Activated CD8-positive, alpha-beta memory T cell treated with anti-CD3 and anti-CD28 coated beads, Interleukin-2, amount 10 ng/mL, durations not matched to agents 7 days and 5 days (primary cell): ENCODE measurements around the gene PDLIM7. TPM values are rescaled to one million over a fixed set of nuclear protein-coding genes. Genes with fewer than 3 reads are reported as not detected.

Source experiments
- ATAC-seq: fragments of 150-1000 bp; cut with Tn5 transposase; one replicate; pipeline ENCODE4 v1.10.0; 2021; ENCODE audit warnings: moderate library complexity
- CTCF ChIA-PET: fragments of 350-600 bp; sonication (Branson Sonifier 250); formaldehyde crosslinking; loops from one replicate; lab custom pipeline; 2021; ENCODE audit warnings: antibody characterized with exemption; lab: Charles Lee
- DNase-seq: peaks from one replicate; pipeline ENCODE4 v3.0.0-alpha.2; 2020
- H3K27ac Mint-ChIP-seq: one replicate; pipeline ENCODE4 v1.8.0; 2021; ENCODE audit warnings: mild to moderate bottlenecking, mixed read lengths
- H3K27me3 Mint-ChIP-seq: one replicate; pipeline ENCODE4 v1.8.0; 2021; ENCODE audit warnings: mixed read lengths
- H3K36me3 Mint-ChIP-seq: one replicate; pipeline ENCODE4 v1.8.0; 2021; ENCODE audit warnings: mild to moderate bottlenecking, mixed read lengths
- H3K4me1 Mint-ChIP-seq: one replicate; pipeline ENCODE4 v1.8.0; 2021; ENCODE audit warnings: mixed read lengths
- H3K4me3 Mint-ChIP-seq: one replicate; pipeline ENCODE4 v1.8.0; 2021; ENCODE audit warnings: mild to moderate bottlenecking, moderate library complexity, mixed read lengths
- H3K9me3 Mint-ChIP-seq: one replicate; pipeline ENCODE4 v1.8.0; 2022; ENCODE audit warnings: low read depth, mixed read lengths
- total RNA-seq, 2 experiments: library from RNA; stranded (reverse); gene quantifications; one replicate each; pipeline ENCODE4 v1.2.3, GENCODE V29; 2021

The PDLIM7 gene
- total RNA-seq, 2 experiments from 2014 or later: 72.9 to 81.2 TPM

- Mint-ChIP-seq H3K9me3 (no peaks in the 10 kb centered on the region), H3K36me3 (peaks cover 23% of the 10 kb centered on the region), H3K4me3 (no peak overlapping the region), H3K27ac (no peak overlapping the region), H3K27me3 (no peaks in the 10 kb centered on the region), H3K4me1 (peaks cover 41% of the 10 kb centered on the region)
- ATAC-seq: no peak
- no peak for DNase-seq
- CTCF ChIA-PET: interaction anchor here (1.4 to 25.5 kb wide), 5 partner anchors 12 to 66 kb away, joined by 3 to 717 read pairs (median 64); partner anchors contain the start of genes F12, GRK6 and PFN3
These were observed 55.2 kb downstream of the PDLIM7 start for GRCh38 chr5:177442066-177442826.

GRCh38 chr5:177440990-177441780 is 56.2 kb downstream of the PDLIM7 start:
- no peaks in the 10 kb centered on the region for H3K9me3 Mint-ChIP-seq
- H3K4me3 Mint-ChIP-seq: no peak overlapping the region
- H3K27ac Mint-ChIP-seq: no peak overlapping the region
- no peak for DNase-seq
- no peak for ATAC-seq
- H3K36me3 Mint-ChIP-seq: peaks cover 28% of the 10 kb centered on the region
- no peaks in the 10 kb centered on the region for H3K27me3 Mint-ChIP-seq
- CTCF ChIA-PET: interaction anchor here (0.8 to 25.5 kb wide), 6 partner anchors 9 to 72 kb away, joined by 3 to 717 read pairs (median 18); partner anchors contain the start of genes F12 and PFN3
- peaks cover 38% of the 10 kb centered on the region for H3K4me1 Mint-ChIP-seq

GRCh38 chr5:177440211-177440989 is 57.0 kb downstream of the PDLIM7 start:
- Mint-ChIP-seq H3K36me3 (peaks cover 32% of the 10 kb centered on the region), H3K27ac (no peak overlapping the region), H3K9me3 (no peaks in the 10 kb centered on the region), H3K27me3 (no peaks in the 10 kb centered on the region), H3K4me1 (peaks cover 33% of the 10 kb centered on the region), H3K4me3 (no peak overlapping the region)
- CTCF ChIA-PET: interaction anchor here (0.8 to 25.5 kb wide), 7 partner anchors 9 to 71 kb away, joined by 3 to 717 read pairs (median 9); partner anchors contain the start of genes F12 and PFN3
- peak; percentile 41 for DNase-seq
- ATAC-seq: no peak

GRCh38 chr5:177439518-177440053 is 57.8 kb downstream of the PDLIM7 start:
- Mint-ChIP-seq H3K36me3 (peaks cover 37% of the 10 kb centered on the region), H3K4me3 (no peak overlapping the region), H3K27me3 (no peaks in the 10 kb centered on the region), H3K4me1 (peaks cover 27% of the 10 kb centered on the region), H3K9me3 (no peaks in the 10 kb centered on the region), H3K27ac (no peak overlapping the region)
- ATAC-seq (no peak), DNase-seq (no peak)
- CTCF ChIA-PET: interaction anchor here (0.7 to 25.5 kb wide), 9 partner anchors 12 to 130 kb away, joined by 3 to 717 read pairs (median 9); partner anchors contain the start of genes F12 and PFN3

- Mint-ChIP-seq H3K9me3 (no peaks in the 10 kb centered on the region), H3K4me1 (peaks cover 29% of the 10 kb centered on the region), H3K4me3 (no peak overlapping the region), H3K27me3 (no peaks in the 10 kb centered on the region), H3K36me3 (peaks cover 45% of the 10 kb centered on the region), H3K27ac (no peak overlapping the region)
- no peak for ATAC-seq
- CTCF ChIA-PET: interaction anchor here (1.1 to 25.5 kb wide), 6 partner anchors 9 to 129 kb away, joined by 3 to 717 read pairs (median 12); partner anchors contain the start of genes F12 and PFN3
- DNase-seq: no peak
These were observed 58.9 kb downstream of the PDLIM7 start for GRCh38 chr5:177438468-177438867.

GRCh38 chr5:177437623-177438022 is 59.8 kb downstream of the PDLIM7 start:
- H3K9me3 Mint-ChIP-seq: no peaks in the 10 kb centered on the region
- H3K27ac Mint-ChIP-seq: no peak overlapping the region
- H3K4me3 Mint-ChIP-seq: no peak overlapping the region
- DNase-seq (peak; percentile 35), ATAC-seq (no peak)
- CTCF ChIA-PET: interaction anchor here (0.9 to 25.5 kb wide), 6 partner anchors 8 to 47 kb away, joined by 4 to 717 read pairs (median 5); partner anchors contain the start of genes F12 and PFN3
- H3K4me1 Mint-ChIP-seq: peaks cover 34% of the 10 kb centered on the region
- peaks cover 53% of the 10 kb centered on the region for H3K36me3 Mint-ChIP-seq
- no peaks in the 10 kb centered on the region for H3K27me3 Mint-ChIP-seq

GRCh38 chr5:177435847-177436536 is 61.4 kb downstream of the PDLIM7 start:
- CTCF ChIA-PET: interaction anchor here (1.8 to 25.5 kb wide), 3 partner anchors 16 to 26 kb away, joined by 5 to 717 read pairs (median 19); partner anchors contain the start of genes F12 and PFN3
- Mint-ChIP-seq H3K36me3 (peaks cover 58% of the 10 kb centered on the region), H3K4me3 (no peak overlapping the region), H3K27ac (no peak overlapping the region), H3K27me3 (no peaks in the 10 kb centered on the region), H3K4me1 (peaks cover 51% of the 10 kb centered on the region), H3K9me3 (no peaks in the 10 kb centered on the region)
- ATAC-seq: no peak
- DNase-seq: peak; percentile 37

GRCh38 chr5:177434942-177435738 is 62.3 kb downstream of the PDLIM7 start:
- no peak overlapping the region for H3K4me3 Mint-ChIP-seq
- peaks cover 64% of the 10 kb centered on the region for H3K36me3 Mint-ChIP-seq
- H3K9me3 Mint-ChIP-seq: no peaks in the 10 kb centered on the region
- peaks cover 59% of the 10 kb centered on the region for H3K4me1 Mint-ChIP-seq
- H3K27me3 Mint-ChIP-seq: no peaks in the 10 kb centered on the region
- H3K27ac Mint-ChIP-seq: no peak overlapping the region
- DNase-seq (peak; percentile 38), ATAC-seq (no peak)
- CTCF ChIA-PET: interaction anchor here (0.8 to 25.5 kb wide), 5 partner anchors 11 to 45 kb away, joined by 4 to 717 read pairs (median 142); partner anchors contain the start of genes F12, PFN3 and PRR7

- ATAC-seq (no peak), DNase-seq (no peak)
- CTCF ChIA-PET: interaction anchor here (0.8 to 16.5 kb wide), 4 partner anchors 12 to 44 kb away, joined by 4 to 269 read pairs (median 131); partner anchors contain the start of genes PFN3 and PRR7
- Mint-ChIP-seq H3K27ac (peak overlapping the region; percentile 24), H3K4me1 (peaks cover 60% of the 10 kb centered on the region), H3K9me3 (no peaks in the 10 kb centered on the region), H3K4me3 (no peak overlapping the region), H3K27me3 (no peaks in the 10 kb centered on the region), H3K36me3 (peaks cover 58% of the 10 kb centered on the region)
These were observed 63.0 kb downstream of the PDLIM7 start for GRCh38 chr5:177434437-177434836.

GRCh38 chr5:177433658-177434217 is 63.7 kb downstream of the PDLIM7 start:
- peaks cover 66% of the 10 kb centered on the region for H3K4me1 Mint-ChIP-seq
- no peaks in the 10 kb centered on the region for H3K9me3 Mint-ChIP-seq
- no peaks in the 10 kb centered on the region for H3K27me3 Mint-ChIP-seq
- H3K36me3 Mint-ChIP-seq: peaks cover 59% of the 10 kb centered on the region
- ATAC-seq: no peak
- no peak overlapping the region for H3K27ac Mint-ChIP-seq
- CTCF ChIA-PET: interaction anchor here (1.6 to 16.5 kb wide), 6 partner anchors 13 to 44 kb away, joined by 4 to 269 read pairs (median 80); partner anchors contain the start of genes PFN3 and PRR7
- no peak for DNase-seq
- H3K4me3 Mint-ChIP-seq: no peak overlapping the region
